ENCODE results near the gene NKPD1.
A peak's percentile ranks its signal among the peaks of the same experiment; 100 is the strongest.

NKPD1 gene

DNA sequence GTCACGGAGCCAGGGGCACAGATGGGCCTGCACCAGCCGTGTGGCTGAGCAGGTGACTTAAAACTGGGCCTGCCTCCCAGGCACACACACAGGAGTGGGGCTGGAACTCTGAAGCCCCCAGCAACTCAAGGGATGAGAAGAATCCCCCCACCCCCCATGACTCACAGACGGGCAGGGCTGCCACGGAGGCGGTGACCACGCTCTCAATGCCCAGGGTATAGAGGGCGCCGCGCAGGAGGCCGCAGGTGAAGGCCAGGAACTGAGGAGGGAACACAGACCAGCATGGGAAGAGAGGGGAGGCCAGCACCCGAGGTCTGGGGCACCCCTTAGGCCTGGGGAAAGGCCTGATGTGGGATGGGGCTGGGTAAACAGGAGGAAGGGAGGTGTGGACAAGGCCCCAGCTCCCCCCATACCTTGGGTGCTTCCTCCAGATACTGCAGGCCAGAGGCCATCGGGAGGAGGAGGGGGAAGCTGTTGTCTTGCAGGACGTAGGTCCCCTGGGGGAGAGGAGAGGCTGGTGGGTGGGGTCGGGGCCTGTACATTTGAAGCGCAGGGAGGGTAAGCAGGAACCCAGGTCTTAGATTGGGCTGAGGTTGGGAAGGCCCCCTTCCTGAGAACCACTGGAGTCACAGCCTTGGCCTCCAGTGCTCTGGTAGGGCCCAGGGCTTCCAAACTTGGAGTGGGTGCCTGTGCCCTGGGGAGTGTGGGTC lies 3.1 kb upstream of the NKPD1 start:
- CTCF ChIA-PET, result no interaction called here
- no peak for DNase-seq (ENCODE audit: low spot score)
- H3K27ac ChIP-seq, result peak overlapping the region; percentile 89
- TF ChIP-seq, protein P1, sequence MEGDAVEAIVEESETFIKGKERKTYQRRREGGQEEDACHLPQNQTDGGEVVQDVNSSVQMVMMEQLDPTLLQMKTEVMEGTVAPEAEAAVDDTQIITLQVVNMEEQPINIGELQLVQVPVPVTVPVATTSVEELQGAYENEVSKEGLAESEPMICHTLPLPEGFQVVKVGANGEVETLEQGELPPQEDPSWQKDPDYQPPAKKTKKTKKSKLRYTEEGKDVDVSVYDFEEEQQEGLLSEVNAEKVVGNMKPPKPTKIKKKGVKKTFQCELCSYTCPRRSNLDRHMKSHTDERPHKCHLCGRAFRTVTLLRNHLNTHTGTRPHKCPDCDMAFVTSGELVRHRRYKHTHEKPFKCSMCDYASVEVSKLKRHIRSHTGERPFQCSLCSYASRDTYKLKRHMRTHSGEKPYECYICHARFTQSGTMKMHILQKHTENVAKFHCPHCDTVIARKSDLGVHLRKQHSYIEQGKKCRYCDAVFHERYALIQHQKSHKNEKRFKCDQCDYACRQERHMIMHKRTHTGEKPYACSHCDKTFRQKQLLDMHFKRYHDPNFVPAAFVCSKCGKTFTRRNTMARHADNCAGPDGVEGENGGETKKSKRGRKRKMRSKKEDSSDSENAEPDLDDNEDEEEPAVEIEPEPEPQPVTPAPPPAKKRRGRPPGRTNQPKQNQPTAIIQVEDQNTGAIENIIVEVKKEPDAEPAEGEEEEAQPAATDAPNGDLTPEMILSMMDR (conservative IDR thresholded peaks at IDR 0.05; ENCODE audit: low read depth), result no peak
- POLR2A ChIA-PET (ENCODE audit: low non-redundant PET), result interaction anchor here (1.4 kb wide), 1 partner anchor 14 kb away, joined by 3 read pairs; the partner anchor contains the start of gene TRAPPC6A

DNA sequence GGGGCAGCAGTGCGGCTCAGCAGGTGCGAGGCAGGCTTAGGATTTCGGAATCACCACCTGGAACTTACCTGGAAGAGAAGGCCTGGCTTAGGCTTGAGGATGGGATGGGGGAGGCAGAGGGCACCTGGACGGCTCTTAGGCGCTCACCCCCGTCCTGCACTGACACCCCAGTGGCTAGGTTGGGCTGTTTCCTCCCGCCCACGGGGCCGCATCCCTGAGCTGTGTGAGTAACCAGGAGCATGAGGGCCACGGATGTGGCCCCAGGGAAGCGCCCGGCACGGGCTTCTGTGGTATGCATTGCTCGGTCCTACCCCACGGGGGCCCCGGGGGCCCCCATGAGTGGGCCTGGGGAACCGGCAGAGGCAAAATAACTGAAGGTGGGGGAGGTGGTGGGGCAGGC lies 2.4 kb upstream of the NKPD1 start:
- CTCF ChIA-PET, result no interaction called here
- H3K27ac ChIP-seq, result peak overlapping the region; percentile 89
- POLR2A ChIA-PET (ENCODE audit: low non-redundant PET), result no interaction called here
- no peak for DNase-seq (ENCODE audit: low spot score)
- TF ChIP-seq, protein P1 (conservative IDR thresholded peaks at IDR 0.05; ENCODE audit: low read depth), result no peak

DNA sequence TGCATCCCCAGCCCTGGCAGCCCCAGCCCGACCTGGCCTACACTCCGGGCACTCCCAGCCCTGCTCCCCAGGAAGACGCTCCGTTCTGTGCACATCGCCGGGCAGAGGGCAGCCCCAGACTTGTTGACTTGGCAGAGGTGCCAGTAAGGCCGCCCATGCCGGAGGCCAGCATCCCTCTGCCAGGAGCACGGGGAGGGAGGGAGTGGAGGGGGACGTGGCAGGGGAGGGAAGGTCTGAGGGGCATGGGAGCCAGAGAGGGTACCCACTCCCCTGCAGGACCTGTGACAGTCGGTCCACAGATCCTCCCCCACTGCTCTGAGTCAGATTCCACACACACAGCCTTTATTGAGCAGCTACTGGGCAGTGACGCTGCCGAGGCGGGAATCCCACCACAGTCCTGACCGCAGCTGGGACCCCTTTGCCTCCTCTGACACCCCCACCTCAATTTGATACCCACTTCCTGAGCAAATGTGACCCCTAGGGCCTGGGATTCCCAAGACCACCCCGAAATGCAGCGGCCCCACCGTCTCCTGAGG lies 1.9 kb upstream of the NKPD1 start:
- H3K27ac ChIP-seq, result peak overlapping the region; percentile 89
- ChIA-PET CTCF (interaction anchor here (0.7 kb wide), 1 partner anchor 16 kb away, joined by 3 read pairs; no protein-coding TSS in a partner anchor), POLR2A (ENCODE audit: low non-redundant PET) (no interaction called here)
- TF ChIP-seq, protein P1 (conservative IDR thresholded peaks at IDR 0.05; ENCODE audit: low read depth), result no peak
- DNase-seq (ENCODE audit: low spot score), result no peak

DNA sequence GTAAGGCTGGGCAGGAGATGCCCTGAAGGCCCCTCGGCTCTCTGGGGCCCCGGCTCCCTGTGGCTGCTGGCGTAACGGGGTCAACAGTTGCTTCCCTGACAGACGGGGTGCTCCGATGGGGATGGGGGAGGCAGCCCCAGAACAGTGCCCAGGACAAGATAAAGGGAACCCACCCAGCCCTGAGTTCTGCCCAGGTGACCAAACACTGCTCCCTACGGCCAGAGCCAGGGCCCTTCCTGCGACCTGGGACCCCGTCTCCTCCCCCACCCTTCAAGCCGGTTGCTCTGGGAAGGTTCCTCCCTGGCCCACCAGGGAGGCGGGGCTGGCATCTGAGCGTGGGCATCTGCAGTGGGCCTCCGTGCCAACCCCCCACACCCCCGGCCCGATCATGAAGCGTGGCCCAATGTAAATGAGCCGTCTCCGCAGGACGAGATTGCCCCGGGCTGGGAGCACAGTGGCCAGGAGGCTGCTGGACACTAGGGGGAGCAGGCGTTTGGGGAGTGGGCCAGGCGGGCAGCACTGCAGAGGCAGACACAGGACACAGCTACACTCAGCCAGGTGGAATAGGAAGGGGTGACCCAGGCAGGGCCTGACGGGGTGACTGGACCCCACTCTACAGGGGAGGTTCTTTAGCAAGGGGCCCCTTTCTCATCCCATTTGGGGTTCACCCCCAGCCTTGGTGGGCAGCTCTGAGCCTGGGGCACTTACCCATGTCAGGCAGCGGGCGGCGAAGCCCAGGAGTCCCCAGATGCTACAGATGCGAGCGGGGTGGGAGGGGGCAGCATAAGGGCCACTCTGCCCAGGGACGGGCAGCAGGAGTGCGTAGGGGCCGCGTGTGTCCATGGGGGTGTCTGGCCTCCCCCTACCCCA lies 1.2 kb upstream of the NKPD1 start:
- ChIA-PET POLR2A (ENCODE audit: low non-redundant PET) (no interaction called here), CTCF (interaction anchor here (0.6 to 0.7 kb wide), 3 partner anchors 15 to 134 kb away, joined by 3 to 4 read pairs (median 3); no protein-coding TSS in a partner anchor)
- no peak for DNase-seq (ENCODE audit: low spot score)
- TF ChIP-seq, protein P1 (conservative IDR thresholded peaks at IDR 0.05; ENCODE audit: low read depth), result no peak
- peak overlapping the region; percentile 89 for H3K27ac ChIP-seq

DNA sequence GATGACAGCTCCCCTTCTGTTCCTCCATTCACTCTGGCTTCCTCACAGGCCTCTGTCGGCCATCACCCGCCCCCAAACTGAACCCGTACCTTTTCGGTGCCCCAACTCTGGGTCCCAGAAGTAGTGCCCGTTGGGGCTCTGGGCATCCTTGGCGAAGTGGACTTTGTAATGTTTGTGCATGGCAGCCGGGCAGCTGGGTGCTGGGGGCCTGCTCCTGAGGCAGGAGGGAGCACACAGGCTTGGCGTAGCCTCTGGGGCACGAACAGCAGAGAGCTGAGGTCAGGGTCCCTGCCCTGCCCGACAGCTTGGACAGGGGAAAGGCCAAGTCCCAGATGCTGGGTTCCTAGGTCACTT lies 834 bp downstream of the NKPD1 start:
- DNase-seq (ENCODE audit: low spot score), result no peak
- ChIA-PET POLR2A (ENCODE audit: low non-redundant PET) (no interaction called here), CTCF (interaction anchor here (0.7 to 1.2 kb wide), 2 partner anchors 100 to 119 kb away, joined by 3 to 4 read pairs; no protein-coding TSS in a partner anchor)
- TF ChIP-seq, protein P1 (conservative IDR thresholded peaks at IDR 0.05; ENCODE audit: low read depth), result no peak
- H3K27ac ChIP-seq, result peak overlapping the region; percentile 89

DNA sequence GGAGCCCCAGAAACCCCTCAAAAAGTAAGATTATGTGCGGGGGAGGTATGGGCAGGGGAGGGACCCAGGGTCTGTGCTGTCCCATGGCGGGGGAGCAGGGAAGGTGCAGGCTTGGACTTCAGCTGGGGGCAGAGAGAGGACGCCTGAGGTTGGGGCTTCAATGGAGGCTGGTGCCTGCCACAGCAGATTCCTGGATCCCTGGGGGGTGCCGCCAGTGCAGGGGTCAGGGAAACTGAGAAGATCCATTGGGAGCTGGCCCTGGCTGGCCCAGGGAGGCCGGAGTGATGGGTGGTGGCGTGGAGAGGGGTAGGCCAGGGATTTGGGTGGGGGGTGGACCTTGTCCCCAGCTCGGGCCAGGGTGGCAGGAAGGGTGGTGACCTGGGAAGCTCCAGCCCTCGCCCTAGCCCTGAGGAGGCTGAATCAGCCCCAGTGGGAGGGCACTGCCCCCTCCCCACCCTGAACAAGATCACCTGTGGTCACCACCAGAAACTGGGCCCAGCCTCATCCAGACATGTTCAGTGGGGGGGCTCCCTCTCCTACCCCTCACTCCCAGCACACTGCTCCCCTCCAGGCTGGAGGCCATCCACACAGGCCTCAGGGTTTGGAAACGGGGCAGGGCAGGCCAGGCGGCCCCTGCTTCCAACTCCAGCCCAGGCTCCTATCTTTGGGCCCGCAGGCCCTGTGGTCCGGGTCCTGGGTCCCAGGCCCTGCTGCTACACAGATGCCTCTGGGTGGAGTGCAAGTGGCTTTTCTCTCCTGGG lies 1.4 kb downstream of the NKPD1 start:
- H3K27ac ChIP-seq, result peak overlapping the region; percentile 89
- TF ChIP-seq, protein P1 (conservative IDR thresholded peaks at IDR 0.05; ENCODE audit: low read depth), result no peak
- POLR2A ChIA-PET (ENCODE audit: low non-redundant PET), result no interaction called here
- no peak for DNase-seq (ENCODE audit: low spot score)
- CTCF ChIA-PET, result interaction anchor here (0.5 to 1.2 kb wide), 3 partner anchors 12 to 118 kb away, joined by 3 to 4 read pairs (median 4); no protein-coding TSS in a partner anchor
